ENCODE data around the gene LINGO4. TPM values are rescaled to one million over a fixed set of nuclear protein-coding genes. Genes with fewer than 3 reads are reported as not detected.
A peak's percentile ranks its signal among the peaks of the same experiment; 100 is the strongest.
"Not testable (repeated sequence)": the region's sequence is repeated elsewhere in the genome, so short reads cannot be mapped to it uniquely, and the experiment has no call there.

Gene LINGO4
- polyA plus RNA-seq, 1 donor, result not detected

- DNase-seq, result not testable (repeated sequence)
Observed at GRCh38 chr1:151780736-151781135, 24.5 kb downstream of the LINGO4 start.

- DNase-seq, result no peak
Observed at GRCh38 chr1:151779852-151780251, 25.4 kb downstream of the LINGO4 start.

GRCh38 chr1:151777317-151777716 lies 27.9 kb downstream of the LINGO4 start:
- DNase-seq, result no peak

- DNase-seq, result no peak
Observed at GRCh38 chr1:151776665-151777062, 28.6 kb downstream of the LINGO4 start.

DNA sequence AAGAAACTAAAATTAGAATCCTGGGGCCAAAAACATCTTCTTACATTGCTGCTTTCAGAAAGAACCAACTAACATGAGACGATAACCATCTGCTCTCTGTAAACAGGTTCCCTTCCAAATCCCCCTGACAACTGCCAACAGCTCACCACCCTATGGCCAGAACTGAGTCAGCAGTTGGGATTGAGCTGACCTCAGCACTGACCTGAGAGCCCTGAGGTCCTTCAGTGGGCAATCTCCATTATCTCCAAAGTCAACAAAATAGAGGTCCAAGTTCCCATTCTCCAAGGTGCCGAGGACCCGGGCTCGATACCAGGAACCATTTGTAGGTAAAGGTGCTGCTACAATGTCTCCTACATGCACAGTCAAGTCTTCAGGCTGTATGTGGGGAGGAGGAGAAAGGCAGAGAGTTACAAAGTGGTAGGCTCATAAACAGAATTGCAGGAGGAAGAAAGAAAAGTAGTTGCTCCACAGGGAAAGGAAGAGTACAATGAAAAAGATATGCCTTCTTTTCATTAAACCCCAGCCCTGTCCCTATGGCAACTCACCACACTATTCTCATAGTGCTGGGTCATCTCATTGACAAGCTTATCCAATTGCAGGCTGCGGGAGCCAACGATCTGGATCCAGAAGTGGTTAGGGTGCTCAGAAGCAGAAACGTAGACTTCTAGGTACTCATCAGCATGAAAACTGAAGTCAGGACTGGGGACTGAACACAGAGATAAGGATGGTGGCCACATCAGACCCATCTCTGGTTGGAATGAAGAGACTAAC lies 29.1 kb downstream of the LINGO4 start:
- no peak for DNase-seq

GRCh38 chr1:151774256-151774922 lies 30.8 kb downstream of the LINGO4 start:
- no peak for DNase-seq

GRCh38 chr1:151773702-151774101 lies 31.5 kb downstream of the LINGO4 start:
- no peak for DNase-seq

DNA sequence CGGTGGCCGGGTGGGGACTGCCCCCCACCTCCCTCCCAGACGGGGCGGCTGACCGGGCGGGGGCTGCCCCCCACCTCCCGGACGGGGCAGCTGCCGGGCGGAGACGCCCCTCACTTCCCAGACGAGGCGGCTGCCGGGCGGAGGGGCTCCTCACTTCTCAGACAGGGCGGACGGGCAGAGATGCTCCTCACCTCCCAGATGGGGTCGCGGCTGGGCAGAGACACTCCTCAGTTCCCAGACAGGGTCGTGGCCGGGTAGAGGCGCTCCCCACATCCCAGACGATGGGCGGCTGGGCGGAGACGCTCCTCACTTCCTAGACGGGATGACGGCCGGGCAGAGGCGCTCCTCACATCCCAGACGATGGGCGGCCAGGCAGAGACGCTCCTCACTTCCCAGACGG lies 35.9 kb downstream of the LINGO4 start:
- DNase-seq, result not testable (repeated sequence)

DNA sequence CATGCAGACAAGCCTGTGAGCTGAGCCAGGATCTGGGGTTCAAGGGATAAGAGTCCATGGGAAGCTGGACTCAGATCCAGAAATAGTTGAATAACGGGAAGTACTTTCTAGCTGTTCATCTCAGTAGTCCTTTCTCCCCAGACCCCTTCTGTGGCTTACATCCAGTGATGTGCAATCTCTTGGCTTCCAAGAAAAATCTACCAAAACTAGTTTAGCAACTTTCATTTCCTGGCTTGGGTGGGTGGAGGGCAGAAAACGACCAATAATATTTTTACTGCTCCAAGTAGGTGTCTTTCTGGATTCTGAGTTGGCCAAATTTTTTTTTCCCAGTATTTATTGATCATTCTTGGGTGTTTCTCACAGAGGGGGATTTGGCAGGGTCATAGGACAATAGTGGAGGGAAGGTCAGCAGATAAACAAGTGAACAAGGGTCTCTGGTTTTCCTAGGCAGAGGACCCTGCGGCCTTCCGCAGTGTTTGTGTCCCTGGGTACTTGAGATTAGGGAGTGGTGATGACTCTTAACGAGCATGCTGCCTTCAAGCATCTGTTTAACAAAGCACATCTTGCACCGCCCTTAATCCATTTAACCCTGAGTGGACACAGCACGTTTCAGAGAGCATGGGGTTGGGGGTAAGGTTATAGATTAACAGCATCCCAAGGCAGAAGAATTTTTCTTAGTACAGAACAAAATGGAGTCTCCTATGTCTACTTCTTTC lies 36.7 kb downstream of the LINGO4 start:
- not testable (repeated sequence) for DNase-seq

- DNase-seq, result no peak
Observed at GRCh38 chr1:151763990-151764389, 41.2 kb downstream of the LINGO4 start.

GRCh38 chr1:151762941-151763921 lies 42.0 kb downstream of the LINGO4 start, which contains the start of gene MRPL9:
TSS of gene MRPL9 (minus strand) at chr1:151763496. CDS start at chr1:151763479, 17 bp downstream.
- peak; percentile 79 for DNase-seq

GRCh38 chr1:151760597-151761385 lies 44.4 kb downstream of the LINGO4 start:
- no peak for DNase-seq

- DNase-seq, result no peak
Observed at GRCh38 chr1:151759241-151759640, 46.0 kb downstream of the LINGO4 start.

DNA sequence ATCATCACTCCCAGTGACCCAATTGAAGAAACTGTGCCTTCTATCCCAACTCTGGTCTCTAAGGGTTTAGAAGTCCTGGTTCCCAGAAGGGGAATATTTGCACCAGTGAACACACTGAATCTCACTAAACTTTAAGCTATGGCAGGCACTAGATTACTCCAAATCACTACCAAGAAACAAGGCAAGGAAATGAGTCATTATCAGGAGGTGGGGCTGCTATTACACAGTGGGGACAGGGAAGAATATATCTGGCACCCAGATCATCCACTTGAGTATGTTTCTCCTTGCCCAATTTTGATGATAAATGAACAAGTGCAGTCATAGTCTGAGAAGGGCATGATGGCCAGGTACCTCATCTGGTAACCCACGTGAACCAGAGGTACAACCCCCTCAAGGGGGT lies 48.9 kb downstream of the LINGO4 start:
- no peak for DNase-seq

Other genes with a start within 250 kb of the LINGO4 start
- 29.5 TPM for gene SNX27, start 193.4 kb downstream of the LINGO4 start, polyA plus RNA-seq (ENCODE audit: insufficient read length)
- gene CELF3, start 88.6 kb downstream of the LINGO4 start, polyA plus RNA-seq (ENCODE audit: insufficient read length), result 0.33 TPM
- gene RIIAD1, start 83.9 kb downstream of the LINGO4 start, polyA plus RNA-seq (ENCODE audit: insufficient read length), result 0.43 TPM
- 124 TPM for gene MRPL9, start 41.9 kb downstream of the LINGO4 start, polyA plus RNA-seq (ENCODE audit: insufficient read length)
- 8.8 TPM for gene TDRKH, start 14.9 kb downstream of the LINGO4 start, polyA plus RNA-seq (ENCODE audit: insufficient read length)
- gene RORC, start 26.4 kb upstream of the LINGO4 start, polyA plus RNA-seq (ENCODE audit: insufficient read length), result 0.80 TPM
- 0.20 TPM for gene C2CD4D, start 34.4 kb upstream of the LINGO4 start, polyA plus RNA-seq (ENCODE audit: insufficient read length)
- gene THEM5, start 48.3 kb upstream of the LINGO4 start, polyA plus RNA-seq (ENCODE audit: insufficient read length), result 0.52 TPM
- gene THEM4, start 104.1 kb upstream of the LINGO4 start, polyA plus RNA-seq (ENCODE audit: insufficient read length), result 56.3 TPM
- gene S100A10, start 188.4 kb upstream of the LINGO4 start, polyA plus RNA-seq (ENCODE audit: insufficient read length), result 190 TPM
- 218 TPM for gene S100A11, start 231.6 kb upstream of the LINGO4 start, polyA plus RNA-seq (ENCODE audit: insufficient read length)

Data from left kidney (tissue), 2 donors.